AG04449 (cell line): ENCODE results near the gene DGKI.

Source experiments
- CTCF ChIA-PET: fragments of 350-600 bp; formaldehyde crosslinking; extraction: SDS; loops from one replicate; lab custom pipeline; 2021; ENCODE audit warnings: antibody characterized with exemption; lab: Yijun Ruan, JAX
- POLR2A ChIA-PET: fragments of 400-600, 350-600 bp; formaldehyde crosslinking; extraction: SDS; loops from one replicate; lab custom pipeline; 2020; ENCODE audit warnings: antibody characterized with exemption, inconsistent platforms; lab: Yijun Ruan, JAX
- DNase-seq: peaks from one replicate; pipeline ENCODE4 v3.0.0-alpha.2; 2010; ENCODE audit warnings: low read depth, low spot score
- H3K4me3 ChIP-seq: 2 replicates; pipeline ENCODE4 v1.5.1; 2011; ENCODE audit warnings: low read depth, mild to moderate bottlenecking, control low read depth, low read length
- TF ChIP-seq, protein P1 (sequence below): IDR thresholded peaks from one replicate; pipeline ENCODE4 v1.5.1; 2011; ENCODE audit warnings: mild to moderate bottlenecking, moderate library complexity, low read length, control low read depth, inconsistent platforms; ENCODE audit not compliant: insufficient read depth; ENCODE audit errors: missing control alignments

DGKI gene

DNA sequence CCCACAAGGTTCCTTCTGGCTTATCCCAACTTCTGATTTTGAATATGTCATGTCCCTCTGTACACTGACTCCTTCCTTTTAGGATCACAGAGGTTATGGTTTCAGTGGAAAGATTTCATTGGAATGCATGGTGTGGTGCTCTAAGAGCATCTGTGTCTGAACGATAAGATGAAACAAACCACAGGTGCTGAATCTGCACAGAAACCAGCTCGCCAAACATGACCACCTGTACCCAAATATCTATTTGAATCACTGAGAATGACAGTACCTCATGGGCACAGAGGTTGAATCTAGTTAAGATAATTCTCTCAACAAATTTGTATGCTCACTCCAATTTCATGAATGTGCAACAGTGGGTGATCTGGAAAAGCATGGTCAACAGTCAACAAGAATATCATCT lies 105.3 kb downstream of the DGKI start:
- TF ChIP-seq, protein P1, sequence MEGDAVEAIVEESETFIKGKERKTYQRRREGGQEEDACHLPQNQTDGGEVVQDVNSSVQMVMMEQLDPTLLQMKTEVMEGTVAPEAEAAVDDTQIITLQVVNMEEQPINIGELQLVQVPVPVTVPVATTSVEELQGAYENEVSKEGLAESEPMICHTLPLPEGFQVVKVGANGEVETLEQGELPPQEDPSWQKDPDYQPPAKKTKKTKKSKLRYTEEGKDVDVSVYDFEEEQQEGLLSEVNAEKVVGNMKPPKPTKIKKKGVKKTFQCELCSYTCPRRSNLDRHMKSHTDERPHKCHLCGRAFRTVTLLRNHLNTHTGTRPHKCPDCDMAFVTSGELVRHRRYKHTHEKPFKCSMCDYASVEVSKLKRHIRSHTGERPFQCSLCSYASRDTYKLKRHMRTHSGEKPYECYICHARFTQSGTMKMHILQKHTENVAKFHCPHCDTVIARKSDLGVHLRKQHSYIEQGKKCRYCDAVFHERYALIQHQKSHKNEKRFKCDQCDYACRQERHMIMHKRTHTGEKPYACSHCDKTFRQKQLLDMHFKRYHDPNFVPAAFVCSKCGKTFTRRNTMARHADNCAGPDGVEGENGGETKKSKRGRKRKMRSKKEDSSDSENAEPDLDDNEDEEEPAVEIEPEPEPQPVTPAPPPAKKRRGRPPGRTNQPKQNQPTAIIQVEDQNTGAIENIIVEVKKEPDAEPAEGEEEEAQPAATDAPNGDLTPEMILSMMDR, result no peak
- POLR2A ChIA-PET, result interaction anchor here (0.6 kb wide), 1 partner anchor 284 kb away, joined by 3 read pairs; no protein-coding TSS in a partner anchor

DNA sequence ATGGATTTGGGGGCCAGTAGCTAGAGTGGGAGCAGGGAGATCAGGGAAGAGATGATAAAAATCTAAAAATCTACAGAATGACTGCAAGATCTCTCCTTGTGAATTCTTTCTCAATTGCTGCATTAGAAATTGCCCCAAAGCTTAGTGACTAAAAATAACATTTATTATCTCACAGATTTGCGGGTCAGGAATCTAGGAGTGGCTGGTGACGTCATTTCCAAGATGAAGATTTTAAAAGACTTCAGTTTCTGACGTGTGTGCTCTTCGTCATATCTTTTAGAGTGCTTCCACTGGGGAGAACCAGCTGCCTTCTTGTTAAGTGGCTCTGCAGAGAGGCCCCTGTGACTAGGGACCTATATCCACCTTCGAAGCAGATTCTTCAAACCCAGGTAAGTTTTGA lies 112.6 kb downstream of the DGKI start:
- TF ChIP-seq, protein P1, result no peak
- no peak for DNase-seq
- ChIA-PET POLR2A (no interaction called here), CTCF (no interaction called here)
- H3K4me3 ChIP-seq, result no peak overlapping the region

More for the DNA sequence above, 105.3 kb downstream of the DGKI start:
- CTCF ChIA-PET, result no interaction called here
- no peak overlapping the region for H3K4me3 ChIP-seq
- no peak for DNase-seq

DNA sequence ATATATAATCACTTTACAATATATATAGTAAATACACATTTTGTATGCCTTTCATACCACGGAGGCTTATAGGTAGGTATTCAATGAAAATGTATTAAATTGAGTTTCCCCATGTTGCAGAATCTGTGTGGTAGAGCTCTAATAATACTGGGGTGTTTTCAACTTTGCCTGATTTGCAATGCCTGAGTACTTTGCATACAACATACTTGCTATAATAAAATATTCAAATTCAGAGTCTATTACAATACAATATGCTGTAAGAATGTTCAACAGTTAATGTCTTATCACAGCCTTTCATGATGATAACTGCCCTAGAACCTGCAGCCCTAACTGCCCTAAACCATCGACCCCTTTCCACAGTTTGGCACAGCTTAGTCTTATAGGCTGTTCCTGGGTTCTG lies 114.6 kb downstream of the DGKI start:
- CTCF ChIA-PET, result interaction anchor here (0.7 to 1.4 kb wide), 2 partner anchors 62 to 76 kb away, joined by 3 to 6 read pairs; no protein-coding TSS in a partner anchor
- no peak overlapping the region for H3K4me3 ChIP-seq
- TF ChIP-seq, protein P1, result no peak
- no peak for DNase-seq
- POLR2A ChIA-PET, result no interaction called here

DNA sequence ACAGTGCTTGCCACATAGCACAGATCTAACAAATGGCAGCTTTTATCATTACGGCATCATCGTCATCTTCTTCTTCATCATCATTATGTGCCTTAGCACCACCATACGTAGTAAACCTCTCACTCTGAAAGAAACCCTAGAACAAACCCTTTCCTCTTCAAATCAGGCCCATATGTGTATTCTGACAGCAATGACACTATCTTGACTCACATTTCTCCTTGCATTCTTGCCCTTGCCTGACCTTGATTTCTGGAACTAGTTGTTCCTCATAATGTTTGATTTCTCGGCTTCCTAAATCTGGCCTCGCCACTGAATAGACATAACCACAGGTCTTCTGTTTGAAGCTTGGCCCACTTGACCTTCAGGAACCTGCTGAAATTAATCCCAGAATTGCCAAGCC lies 115.3 kb downstream of the DGKI start:
- no peak overlapping the region for H3K4me3 ChIP-seq
- DNase-seq, result no peak
- TF ChIP-seq, protein P1, result no peak
- ChIA-PET CTCF (interaction anchor here (0.9 kb wide), 1 partner anchor 75 kb away, joined by 3 read pairs; no protein-coding TSS in a partner anchor), POLR2A (no interaction called here)

DNA sequence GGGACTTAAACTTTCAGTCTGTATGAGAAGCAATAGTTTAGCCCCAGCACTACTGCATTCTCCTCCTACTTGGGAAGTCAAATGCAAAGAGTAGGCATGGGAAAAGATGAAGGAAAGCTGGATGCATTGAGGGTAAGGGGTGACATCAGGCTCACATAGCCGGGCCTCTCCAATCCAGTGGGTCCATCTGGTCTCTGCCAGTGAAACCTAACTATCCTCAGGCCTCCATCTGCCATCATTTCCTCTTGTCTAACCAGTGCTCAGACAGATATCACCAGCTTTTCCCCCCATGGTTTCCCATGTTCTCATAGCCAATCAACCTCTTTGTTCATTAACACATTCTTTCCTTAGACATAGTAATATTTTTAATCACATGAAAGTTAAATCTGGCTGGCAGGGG lies 118.3 kb downstream of the DGKI start:
- TF ChIP-seq, protein P1, result no peak
- no peak for DNase-seq
- no peak overlapping the region for H3K4me3 ChIP-seq
- ChIA-PET POLR2A (interaction anchor here (0.6 kb wide), 1 partner anchor 251 kb away, joined by 4 read pairs; no protein-coding TSS in a partner anchor), CTCF (interaction anchor here (1.0 kb wide), 1 partner anchor 72 kb away, joined by 4 read pairs; no protein-coding TSS in a partner anchor)

DNA sequence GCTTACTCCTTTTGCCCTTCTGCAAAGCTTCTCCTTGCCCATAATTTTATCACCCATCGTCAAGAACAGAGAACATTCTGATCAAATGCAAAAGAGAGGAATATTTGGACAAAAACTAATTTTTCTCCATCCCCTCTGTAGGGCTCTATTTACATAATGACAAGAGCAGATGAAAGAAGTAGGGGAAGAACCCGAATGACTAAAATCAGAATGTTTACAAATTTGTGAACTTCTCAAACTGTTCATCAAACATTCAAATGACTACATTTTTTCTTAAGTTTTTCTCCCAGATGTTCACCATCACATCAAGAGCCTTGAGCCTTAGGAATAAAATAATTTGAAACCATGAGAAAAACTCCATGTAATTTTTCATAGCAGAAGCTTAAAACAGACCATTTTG lies 119.4 kb downstream of the DGKI start:
- TF ChIP-seq, protein P1, result no peak
- POLR2A ChIA-PET, result no interaction called here
- no peak for DNase-seq
- CTCF ChIA-PET, result interaction anchor here (0.7 kb wide), 1 partner anchor 25 kb away, joined by 3 read pairs; no protein-coding TSS in a partner anchor
- H3K4me3 ChIP-seq, result no peak overlapping the region
